ENCODE results near the gene GTF2F1.
"Not testable (repeated sequence)": the region's sequence is repeated elsewhere in the genome, so short reads cannot be mapped to it uniquely, and the experiment has no call there.

The GTF2F1 gene

GRCh38 chr19:6355321-6356040 lies 37.5 kb downstream of the GTF2F1 start:
- not testable (repeated sequence) for DNase-seq

GRCh38 chr19:6354098-6354674 lies 38.8 kb downstream of the GTF2F1 start:
- DNase-seq, result no peak

GRCh38 chr19:6352381-6353165 lies 40.4 kb downstream of the GTF2F1 start:
- DNase-seq, result no peak

GRCh38 chr19:6350688-6351087 lies 42.3 kb downstream of the GTF2F1 start:
- DNase-seq, result no peak

- DNase-seq, result not testable (repeated sequence)
Observed at GRCh38 chr19:6349271-6349670, 43.7 kb downstream of the GTF2F1 start.

- no peak for DNase-seq
Observed at GRCh38 chr19:6343462-6343861, 49.5 kb downstream of the GTF2F1 start.

GRCh38 chr19:6340493-6341201 lies 52.3 kb downstream of the GTF2F1 start:
- DNase-seq, result no peak

GRCh38 chr19:6334490-6335285 lies 58.3 kb downstream of the GTF2F1 start:
- no peak for DNase-seq

GRCh38 chr19:6333439-6333838 lies 59.5 kb downstream of the GTF2F1 start, which contains the start of gene ACER1:
ACER1 (minus strand) TSS chr19:6333612; CDS start chr19:6333551, 61 bp downstream.
- no peak for DNase-seq

All from amniotic stem cell (primary cell).